ENCODE measurements around the gene WDFY4.

The WDFY4 gene

GRCh38 chr10:48880016-48880705 is 195.5 kb downstream of the WDFY4 start:
- DNase-seq (ENCODE audit: low spot score), result no peak

DNA sequence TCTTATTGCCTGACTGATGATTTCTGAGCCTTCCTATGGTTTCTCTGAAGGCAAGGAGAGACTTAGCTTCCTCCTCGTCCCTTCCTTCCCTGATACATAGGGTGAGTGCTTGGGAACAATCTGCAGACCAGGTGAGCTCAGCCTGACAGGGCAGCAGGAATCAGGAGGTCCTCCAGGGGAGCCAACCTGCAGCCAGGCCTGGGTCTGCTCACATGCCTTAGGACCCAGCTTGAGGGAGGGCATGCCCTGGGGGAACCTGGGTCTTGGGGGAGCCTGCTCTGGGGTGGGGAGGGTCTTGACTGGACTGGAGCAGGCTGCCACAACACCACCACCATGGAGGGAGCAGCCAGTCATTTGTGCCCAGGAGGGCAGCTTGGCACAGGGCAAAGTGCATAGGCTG is 197.3 kb downstream of the WDFY4 start:
- DNase-seq (ENCODE audit: low spot score), result no peak

DNA sequence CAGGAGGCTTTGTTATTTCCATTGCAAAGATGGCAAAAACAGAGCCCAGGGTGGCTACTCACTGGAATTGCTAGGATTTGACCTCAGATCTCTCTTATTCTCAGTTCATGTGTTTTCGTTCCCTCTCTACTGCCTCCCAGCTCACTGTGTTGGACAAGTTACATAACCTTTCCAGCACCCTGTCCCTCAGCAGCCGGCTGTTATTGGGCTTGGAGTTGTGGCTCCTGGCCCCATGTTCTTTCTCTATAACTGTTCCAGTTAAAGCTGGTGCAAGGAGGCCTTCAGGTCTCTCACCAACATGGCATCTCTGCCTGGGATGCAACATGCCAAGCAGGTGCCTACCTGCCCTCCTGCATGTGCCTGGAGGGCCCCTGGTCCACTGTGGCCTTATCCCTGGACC is 198.2 kb downstream of the WDFY4 start:
- no peak for DNase-seq (ENCODE audit: low spot score)

DNA sequence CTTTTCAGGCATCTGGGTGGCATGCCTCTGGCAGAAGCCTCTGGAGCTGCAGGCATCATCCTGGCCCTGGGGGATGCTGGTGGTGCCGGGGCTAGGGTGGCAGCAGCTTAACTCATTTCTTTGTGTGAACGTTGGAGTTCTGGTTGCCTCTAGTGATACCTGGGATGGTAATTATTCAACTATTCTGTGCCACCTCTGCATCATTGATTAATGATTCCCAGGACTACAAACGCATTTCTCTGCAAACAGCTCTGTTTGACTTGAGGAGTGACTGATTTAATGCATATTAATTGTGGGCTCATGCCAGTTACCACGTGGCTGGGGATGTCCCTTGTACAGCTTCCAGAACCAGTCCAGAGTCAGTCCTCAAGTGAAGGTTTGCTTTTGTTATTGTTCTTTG is 199.0 kb downstream of the WDFY4 start:
- no peak for DNase-seq (ENCODE audit: low spot score)

DNA sequence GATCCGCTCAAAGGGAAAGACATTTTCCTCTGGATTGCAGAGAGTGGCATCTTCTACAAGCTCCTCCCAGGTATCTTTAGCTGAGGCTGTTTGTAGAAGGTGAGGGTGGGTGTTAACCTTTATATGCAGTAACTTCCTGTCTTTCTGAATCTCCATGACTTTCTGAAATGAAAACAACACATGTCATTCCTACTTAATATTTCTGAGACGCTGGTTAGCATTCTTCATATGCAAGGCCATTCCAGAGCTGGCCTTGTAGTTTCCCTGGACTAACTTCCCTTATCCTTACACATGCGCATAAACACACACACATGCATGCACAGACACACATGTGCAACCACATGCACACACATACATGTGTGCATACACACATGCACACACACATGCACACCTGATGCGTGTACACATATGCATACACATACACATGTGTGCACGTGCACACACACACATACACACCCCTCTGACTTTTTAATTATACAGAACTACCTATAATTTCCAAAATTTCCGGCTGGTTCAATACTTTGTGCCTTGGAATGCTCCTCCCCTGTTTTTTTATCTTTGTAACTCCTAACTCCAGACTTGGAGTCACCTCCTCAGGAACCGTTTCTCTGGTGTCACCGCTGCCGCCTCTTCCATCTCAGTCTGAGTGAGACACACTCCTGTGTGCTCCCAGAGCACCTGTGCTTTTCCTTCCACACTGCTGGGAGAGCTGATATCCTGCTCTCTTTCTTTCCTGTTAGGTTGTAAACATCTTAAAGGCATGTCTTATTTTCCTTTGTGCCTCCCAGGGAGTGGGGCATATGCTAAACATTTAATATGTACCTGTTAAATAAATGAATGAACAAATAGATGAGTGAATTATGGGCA is 199.7 kb downstream of the WDFY4 start:
- no peak for DNase-seq (ENCODE audit: low spot score)

GRCh38 chr10:48885376-48885775 is 200.7 kb downstream of the WDFY4 start:
- DNase-seq (ENCODE audit: low spot score), result peak; percentile 66

DNA sequence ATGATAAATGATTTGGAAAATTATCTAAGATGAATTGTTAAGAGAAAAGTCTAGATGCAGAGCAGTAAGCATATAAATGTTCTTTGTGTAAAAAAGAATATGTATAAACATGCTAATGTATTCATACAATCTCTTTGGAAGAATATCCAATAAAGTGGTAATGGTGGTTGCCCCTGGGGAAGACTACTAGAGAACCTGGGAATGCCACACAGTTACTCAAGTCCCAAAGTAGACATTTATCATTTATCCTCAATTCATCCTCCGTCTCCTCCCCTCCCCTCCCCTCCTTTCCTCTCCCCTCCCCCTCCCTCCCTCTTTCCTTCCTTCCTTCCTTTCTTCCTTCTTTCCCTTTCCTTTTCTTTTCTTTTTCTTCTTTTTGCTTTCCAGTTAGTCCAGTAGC is 203.3 kb downstream of the WDFY4 start:
- no peak for DNase-seq (ENCODE audit: low spot score)

GRCh38 chr10:48890888-48891850 is 206.5 kb downstream of the WDFY4 start:
- DNase-seq (ENCODE audit: low spot score), result no peak

GRCh38 chr10:48894911-48895802 is 210.5 kb downstream of the WDFY4 start:
- DNase-seq (ENCODE audit: low spot score), result no peak

- no peak for DNase-seq (ENCODE audit: low spot score)
These were observed 211.1 kb downstream of the WDFY4 start for GRCh38 chr10:48895803-48896195.

- DNase-seq (ENCODE audit: low spot score), result no peak
These were observed 212.2 kb downstream of the WDFY4 start for GRCh38 chr10:48896756-48897440.

DNA sequence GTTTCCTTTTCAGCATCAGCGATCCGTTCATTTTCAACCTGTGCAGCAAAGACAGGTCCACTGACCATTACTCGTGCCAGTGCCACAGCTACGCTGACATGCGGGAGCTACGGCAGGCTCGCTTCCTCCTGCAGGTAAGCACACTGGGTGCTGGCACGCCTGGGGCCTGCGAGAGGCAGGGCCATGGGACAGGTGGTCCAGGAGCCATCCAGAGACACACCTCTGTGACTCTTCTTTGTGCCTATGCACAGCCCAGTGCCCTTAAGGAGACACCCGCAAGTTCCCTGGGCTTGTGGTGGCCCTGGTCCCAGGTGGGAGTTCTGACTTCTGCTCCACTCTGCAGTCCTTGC is 212.7 kb downstream of the WDFY4 start:
- DNase-seq (ENCODE audit: low spot score), result no peak

GRCh38 chr10:48898426-48898825 is 213.8 kb downstream of the WDFY4 start:
- DNase-seq (ENCODE audit: low spot score), result no peak

GRCh38 chr10:48899781-48900180 is 215.1 kb downstream of the WDFY4 start:
- no peak for DNase-seq (ENCODE audit: low spot score)

DNA sequence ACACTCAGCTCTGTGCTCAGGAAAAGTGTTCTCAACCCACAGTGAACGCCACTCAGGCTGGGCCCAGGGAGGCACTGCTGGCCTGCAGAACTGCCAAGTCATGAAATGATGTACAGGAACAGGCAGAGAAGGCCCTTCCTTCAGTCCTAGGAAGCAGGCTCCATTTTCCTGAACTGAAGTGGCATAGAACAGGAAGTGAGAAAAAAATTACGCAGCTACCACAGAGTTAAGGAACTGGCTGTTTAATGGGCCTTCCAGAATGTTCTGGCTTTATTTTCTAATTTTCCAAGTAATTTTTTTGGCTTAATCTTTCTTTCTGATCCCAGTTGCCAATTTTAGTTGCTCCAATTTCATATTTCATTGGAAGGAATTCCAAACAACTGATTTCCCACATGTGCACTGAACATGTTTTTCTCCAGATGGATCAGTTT is 215.7 kb downstream of the WDFY4 start:
- DNase-seq (ENCODE audit: low spot score), result no peak

- no peak for DNase-seq (ENCODE audit: low spot score)
These were observed 216.6 kb downstream of the WDFY4 start for GRCh38 chr10:48901319-48901718.

- DNase-seq (ENCODE audit: low spot score), result no peak
These were observed 217.4 kb downstream of the WDFY4 start for GRCh38 chr10:48902096-48902495.

DNA sequence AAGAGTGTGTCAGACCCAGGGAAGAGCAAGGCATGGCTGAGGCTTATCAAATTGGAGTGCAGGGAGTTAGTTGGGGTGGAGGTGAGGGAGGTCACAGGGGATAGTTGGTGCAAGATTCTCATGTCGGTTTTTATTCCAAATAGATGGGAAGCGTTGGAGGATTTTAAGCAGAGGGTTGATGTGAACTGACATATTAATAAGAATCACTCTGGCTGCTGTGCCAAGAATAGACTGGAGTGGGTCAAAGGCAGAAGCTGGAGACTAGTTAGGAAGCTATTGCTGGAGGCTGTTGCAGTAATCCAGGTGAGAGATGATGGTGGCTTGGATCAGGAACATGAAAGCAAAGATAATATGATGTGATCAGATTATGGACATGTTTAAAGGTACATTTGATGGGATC is 218.5 kb downstream of the WDFY4 start:
- no peak for DNase-seq (ENCODE audit: low spot score)

GRCh38 chr10:48904861-48905260 is 220.2 kb downstream of the WDFY4 start:
- DNase-seq (ENCODE audit: low spot score), result no peak

- DNase-seq (ENCODE audit: low spot score), result no peak
These were observed 220.6 kb downstream of the WDFY4 start for GRCh38 chr10:48905311-48905710.

DNA sequence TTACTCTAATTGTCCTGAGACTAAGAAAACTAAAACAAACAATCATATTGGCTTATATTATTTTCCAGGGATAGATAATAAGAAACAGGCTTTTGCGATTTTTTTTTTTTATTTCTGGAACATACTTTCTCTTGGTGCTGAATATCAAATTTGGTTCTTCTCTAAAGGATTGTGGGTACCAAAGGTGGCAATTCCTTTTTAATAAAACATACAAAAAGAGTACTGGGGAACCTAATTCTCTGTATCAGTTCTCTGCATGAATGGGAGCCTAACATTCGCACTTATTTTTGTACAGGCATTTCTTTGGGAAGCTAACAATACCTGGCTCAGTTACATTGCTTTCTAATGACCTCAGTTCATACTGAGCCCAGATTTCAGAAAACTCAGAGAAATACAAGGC is 222.2 kb downstream of the WDFY4 start:
- DNase-seq (ENCODE audit: low spot score), result no peak

Data from D341Med (cell line).